ENCODE data around the gene GADD45A. TPM values are rescaled to one million over a fixed set of nuclear protein-coding genes. Genes with fewer than 3 reads are reported as not detected.

Gene GADD45A
- total RNA-seq, 2 donors from 2014 or later, result 26.3 to 78.8 TPM

Other genes starting within 250 kb of the GADD45A start
- gene GNG12, start 148.3 kb downstream of the GADD45A start, total RNA-seq, result under 1 TPM in 1 of 2 donors, not detected in 1; 0.23 TPM